ENCODE measurements around the gene DICER1.

DICER1 gene

GRCh38 chr14:95087619-95088018 is 69.7 kb downstream of the DICER1 start:
- DNase-seq (ENCODE audit: low read depth): no peak

GRCh38 chr14:95085321-95085720 is 72.0 kb downstream of the DICER1 start:
- no peak for DNase-seq (ENCODE audit: low read depth)

- no peak for DNase-seq (ENCODE audit: low read depth)
Observed at GRCh38 chr14:95078867-95079266, 78.5 kb downstream of the DICER1 start.

- DNase-seq (ENCODE audit: low read depth): no peak
Observed at GRCh38 chr14:95077345-95077744, 80.0 kb downstream of the DICER1 start.

GRCh38 chr14:95075789-95076188 is 81.5 kb downstream of the DICER1 start:
- DNase-seq (ENCODE audit: low read depth): no peak

GRCh38 chr14:95073947-95074346 is 83.4 kb downstream of the DICER1 start:
- DNase-seq (ENCODE audit: low read depth): no peak

GRCh38 chr14:95072310-95072905 is 84.9 kb downstream of the DICER1 start:
- DNase-seq (ENCODE audit: low read depth): no peak

- DNase-seq (ENCODE audit: low read depth): no peak
Observed at GRCh38 chr14:95071649-95072280, 85.6 kb downstream of the DICER1 start.

GRCh38 chr14:95070748-95071435 is 86.4 kb downstream of the DICER1 start:
- DNase-seq (ENCODE audit: low read depth): no peak

GRCh38 chr14:95069547-95069946 is 87.8 kb downstream of the DICER1 start:
- DNase-seq (ENCODE audit: low read depth): no peak

- no peak for DNase-seq (ENCODE audit: low read depth)
Observed at GRCh38 chr14:95069018-95069417, 88.3 kb downstream of the DICER1 start.

- DNase-seq (ENCODE audit: low read depth): no peak
Observed at GRCh38 chr14:95068521-95068920, 88.8 kb downstream of the DICER1 start.

GRCh38 chr14:95068080-95068479 is 89.2 kb downstream of the DICER1 start:
- DNase-seq (ENCODE audit: low read depth): no peak

- DNase-seq (ENCODE audit: low read depth): no peak
Observed at GRCh38 chr14:95067526-95067925, 89.8 kb downstream of the DICER1 start.

- DNase-seq (ENCODE audit: low read depth): no peak
Observed at GRCh38 chr14:95066427-95066986, 90.8 kb downstream of the DICER1 start.

GRCh38 chr14:95065411-95065810 is 91.9 kb downstream of the DICER1 start:
- no peak for DNase-seq (ENCODE audit: low read depth)

- DNase-seq (ENCODE audit: low read depth): no peak
Observed at GRCh38 chr14:95064734-95065133, 92.6 kb downstream of the DICER1 start.

- DNase-seq (ENCODE audit: low read depth): no peak
Observed at GRCh38 chr14:95064256-95064655, 93.1 kb downstream of the DICER1 start.

GRCh38 chr14:95063391-95063790 is 93.9 kb downstream of the DICER1 start:
- DNase-seq (ENCODE audit: low read depth): no peak

- no peak for DNase-seq (ENCODE audit: low read depth)
Observed at GRCh38 chr14:95062946-95063345, 94.4 kb downstream of the DICER1 start.

GRCh38 chr14:95062220-95062619 is 95.1 kb downstream of the DICER1 start:
- DNase-seq (ENCODE audit: low read depth): no peak

GRCh38 chr14:95061317-95062093 is 95.8 kb downstream of the DICER1 start:
- no peak for DNase-seq (ENCODE audit: low read depth)
